ELR (cell line): ENCODE results near the gene HSPA6.
"Not testable (repeated sequence)": the region's sequence is repeated elsewhere in the genome, so short reads cannot be mapped to it uniquely, and the experiment has no call there.

ENCODE experiments used
- DNase-seq: peaks from one replicate; pipeline ENCODE4 v3.0.0-alpha.2; 2015; ENCODE audit warnings: low read depth

HSPA6 gene

GRCh38 chr1:161560960-161561715 lies 36.8 kb downstream of the HSPA6 start:
- peak; percentile 5 for DNase-seq

DNA sequence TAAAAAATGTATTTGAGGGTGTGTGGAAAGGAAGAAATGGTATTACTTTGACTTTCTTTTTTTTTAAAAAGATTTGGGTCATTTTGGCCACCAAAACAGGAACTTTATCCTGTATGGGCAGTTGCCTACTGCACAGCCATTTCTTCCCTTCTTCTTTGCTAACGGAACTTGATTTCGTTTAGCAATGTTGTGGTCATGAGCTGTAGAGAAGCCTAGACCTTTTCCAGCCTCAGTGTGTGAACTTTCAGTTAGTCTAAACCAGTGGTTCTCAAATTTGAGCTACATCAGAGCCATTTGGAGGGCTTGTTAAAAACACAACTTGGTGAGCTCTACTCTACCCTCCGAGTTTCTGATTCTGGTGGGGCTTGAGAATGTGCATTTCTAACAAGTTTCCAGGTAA lies 38.1 kb downstream of the HSPA6 start:
- not testable (repeated sequence) for DNase-seq

- not testable (repeated sequence) for DNase-seq
Observed at GRCh38 chr1:161563522-161563921, 39.2 kb downstream of the HSPA6 start.

DNA sequence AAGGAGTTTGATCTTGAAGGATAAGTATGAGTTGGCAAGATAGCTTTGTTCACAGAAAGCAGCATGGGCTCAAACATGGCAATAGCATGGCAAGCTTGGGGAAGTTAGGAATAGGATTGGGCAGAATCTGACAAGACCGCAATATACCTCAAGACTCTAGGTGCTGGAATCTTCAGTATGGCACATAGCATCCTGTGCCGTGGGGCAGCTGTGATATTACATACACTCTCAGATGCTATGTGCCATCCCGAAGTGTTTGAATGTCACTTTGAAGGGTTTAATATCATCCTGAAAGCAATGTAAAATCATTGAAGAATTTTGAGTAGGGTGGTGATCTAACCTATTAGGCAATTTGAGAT lies 42.2 kb downstream of the HSPA6 start:
- not testable (repeated sequence) for DNase-seq

DNA sequence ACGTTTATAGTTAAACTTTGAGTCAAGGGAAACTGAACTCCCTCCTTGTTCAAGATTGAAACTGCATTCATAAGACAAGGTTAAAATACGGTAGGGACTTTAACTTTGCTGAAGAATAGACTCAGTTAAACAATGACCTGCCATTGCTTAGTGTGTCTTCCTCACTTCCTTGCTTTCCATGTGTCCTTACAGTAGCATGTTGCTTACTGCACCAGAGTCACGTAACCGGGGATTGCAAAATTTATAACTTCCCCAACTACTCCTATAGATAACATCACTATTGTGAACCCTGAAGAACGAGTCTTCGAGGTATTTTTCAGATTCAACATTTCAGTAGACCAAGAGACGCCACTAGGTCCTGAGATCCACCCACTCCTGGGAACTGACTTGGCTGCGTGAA lies 47.4 kb downstream of the HSPA6 start:
- DNase-seq = not testable (repeated sequence)
